VCaP (cell line): ENCODE data around the gene CASKIN2.

Source experiments
- H3K27ac ChIP-seq: fragments of 450-650 bp; 2 replicates; pipeline ENCODE4 v1.5.1; 2017
- CTCF ChIP-seq: fragments of 450-650 bp; conservative IDR thresholded peaks from 2 replicates; pipeline ENCODE4 v1.5.1; 2017; ENCODE audit warnings: mild to moderate bottlenecking, moderate library complexity

The CASKIN2 gene

GRCh38 chr17:75558666-75559530, 43.6 kb upstream of the CASKIN2 start:
- TF ChIP-seq CTCF = no peak
- H3K27ac ChIP-seq = no peak overlapping the region

GRCh38 chr17:75557852-75558665, 42.7 kb upstream of the CASKIN2 start:
- H3K27ac ChIP-seq = no peak overlapping the region; the same call in 1 of the 2 replicates
- no peak for TF ChIP-seq CTCF

- H3K27ac ChIP-seq = no peak overlapping the region; the same call in 1 of the 2 replicates
- TF ChIP-seq CTCF = no peak
Measured at GRCh38 chr17:75557075-75557851, 41.9 kb upstream of the CASKIN2 start.

- no peak overlapping the region for H3K27ac ChIP-seq
- TF ChIP-seq CTCF = no peak
Measured at GRCh38 chr17:75555679-75556153, 40.4 kb upstream of the CASKIN2 start.

GRCh38 chr17:75553295-75554110, 38.2 kb upstream of the CASKIN2 start:
- no peak overlapping the region for H3K27ac ChIP-seq
- no peak for TF ChIP-seq CTCF

- no peak overlapping the region for H3K27ac ChIP-seq
- no peak for TF ChIP-seq CTCF
Measured at GRCh38 chr17:75552425-75553294, 37.3 kb upstream of the CASKIN2 start.
